Activated B cell treated with CpG ODN at 0.5 μM for 24 hours (primary cell): ENCODE data around the gene XPO5. TPM values are rescaled to one million over a fixed set of nuclear protein-coding genes. Genes with fewer than 3 reads are reported as not detected.

ENCODE experiments used
- ATAC-seq: fragments of 200-7000 bp; cut with Tn5 transposase; one replicate; pipeline ENCODE4 v1.10.0; 2021; ENCODE audit warnings: low read depth, mild to moderate bottlenecking, moderate library complexity
- CTCF ChIA-PET: fragments of 350-600 bp; sonication (Branson Sonifier 250); formaldehyde crosslinking; loops from one replicate; lab custom pipeline; 2021; ENCODE audit warnings: antibody characterized with exemption; lab: Charles Lee
- POLR2A ChIA-PET: fragments of 350-600 bp; sonication (Branson Sonifier 250); formaldehyde crosslinking; loops from one replicate; lab custom pipeline; 2021; ENCODE audit warnings: antibody characterized with exemption; lab: Charles Lee
- DNase-seq: peaks from one replicate; pipeline ENCODE4 v3.0.0; 2022
- H3K27ac Mint-ChIP-seq: one replicate; pipeline ENCODE4 v1.8.0; 2020; ENCODE audit warnings: mixed read lengths
- H3K27me3 Mint-ChIP-seq: one replicate; pipeline ENCODE4 v1.8.0; 2021; ENCODE audit warnings: mixed read lengths
- H3K36me3 Mint-ChIP-seq: one replicate; pipeline ENCODE4 v1.8.0; 2021; ENCODE audit warnings: low read depth, mixed read lengths
- H3K4me1 Mint-ChIP-seq: one replicate; pipeline ENCODE4 v1.8.0; 2021; ENCODE audit warnings: mixed read lengths
- H3K4me3 Mint-ChIP-seq: one replicate; pipeline ENCODE4 v1.8.0; 2020; ENCODE audit warnings: mild to moderate bottlenecking, mixed read lengths
- H3K9me3 Mint-ChIP-seq: one replicate; pipeline ENCODE4 v1.8.0; 2020; ENCODE audit warnings: mixed read lengths
- CTCF ChIP-seq: fragments of 200-600 bp; IDR thresholded peaks from one replicate; pipeline ENCODE4 v1.8.0; 2022; ENCODE audit warnings: antibody characterized with exemption, mild to moderate bottlenecking
- intact Hi-C: fragments of 100-400 bp; cut with micrococcal nuclease; formaldehyde crosslinking; loops from one replicate; pipeline ENCODE4 v1.15.1; 2024
- total RNA-seq: library from RNA; stranded (reverse); gene quantifications from 2 replicates; pipeline ENCODE4 v1.2.3, GENCODE V29; 2022

XPO5 gene
- total RNA-seq, 1 donor from 2014 or later = 59.4 TPM

- intact Hi-C loops = no loop called here
- TF ChIP-seq CTCF = no peak
- ChIA-PET CTCF (interaction anchor here (1.0 to 1.4 kb wide), 2 partner anchors 10 to 43 kb away, joined by 7 read pairs; no protein-coding TSS in a partner anchor), POLR2A (interaction anchor here (0.8 to 1.1 kb wide), 2 partner anchors 21 to 303 kb away, joined by 3 to 4 read pairs; partner anchors contain the start of genes POLR1C and YIPF3)
- DNase-seq (no peak), ATAC-seq (peak; percentile 60)
- Mint-ChIP-seq H3K9me3 (no peaks in the 10 kb centered on the region), H3K36me3 (peaks cover 50% of the 10 kb centered on the region), H3K27me3 (no peaks in the 10 kb centered on the region), H3K4me3 (no peak overlapping the region), H3K4me1 (peaks cover 7% of the 10 kb centered on the region), H3K27ac (no peak overlapping the region)
Measured at GRCh38 chr6:43496370-43497128, 79.3 kb downstream of the XPO5 start.

GRCh38 chr6:43495409-43495941, 80.4 kb downstream of the XPO5 start:
- ChIA-PET CTCF (interaction anchor here (1.9 kb wide), 1 partner anchor 39 kb away, joined by 4 read pairs; no protein-coding TSS in a partner anchor), POLR2A (no interaction called here)
- Mint-ChIP-seq H3K9me3 (no peaks in the 10 kb centered on the region), H3K4me1 (peaks cover 7% of the 10 kb centered on the region), H3K36me3 (peaks cover 41% of the 10 kb centered on the region), H3K4me3 (no peak overlapping the region), H3K27me3 (no peaks in the 10 kb centered on the region), H3K27ac (no peak overlapping the region)
- DNase-seq = no peak
- ATAC-seq = no peak
- no peak for TF ChIP-seq CTCF
- intact Hi-C loops = no loop called here

- CTCF ChIA-PET = interaction anchor here (1.9 kb wide), 1 partner anchor 38 kb away, joined by 4 read pairs; no protein-coding TSS in a partner anchor
- H3K27ac Mint-ChIP-seq = no peak overlapping the region
- no peaks in the 10 kb centered on the region for H3K9me3 Mint-ChIP-seq
- POLR2A ChIA-PET = interaction anchor here (0.7 kb wide), 1 partner anchor 17 kb away, joined by 3 read pairs; the partner anchor contains the start of gene TJAP1
- H3K4me1 Mint-ChIP-seq = peaks cover 7% of the 10 kb centered on the region
- peaks cover 41% of the 10 kb centered on the region for H3K36me3 Mint-ChIP-seq
- no peak for ATAC-seq
- no peak overlapping the region for H3K4me3 Mint-ChIP-seq
- no peaks in the 10 kb centered on the region for H3K27me3 Mint-ChIP-seq
- no peak for DNase-seq
- intact Hi-C loops = no loop called here
- TF ChIP-seq CTCF = no peak
Measured at GRCh38 chr6:43494766-43495165, 81.1 kb downstream of the XPO5 start.

- Mint-ChIP-seq H3K27me3 (no peaks in the 10 kb centered on the region), H3K4me3 (no peak overlapping the region), H3K9me3 (no peaks in the 10 kb centered on the region), H3K36me3 (peaks cover 37% of the 10 kb centered on the region), H3K27ac (no peak overlapping the region), H3K4me1 (peaks cover 7% of the 10 kb centered on the region)
- TF ChIP-seq CTCF = no peak
- CTCF ChIA-PET = interaction anchor here (1.0 to 1.9 kb wide), 3 partner anchors 12 to 38 kb away, joined by 3 to 5 read pairs (median 4); no protein-coding TSS in a partner anchor
- POLR2A ChIA-PET = interaction anchor here (0.7 kb wide), 1 partner anchor 17 kb away, joined by 3 read pairs; the partner anchor contains the start of gene TJAP1
- intact Hi-C loops = no loop called here
- DNase-seq = no peak
- no peak for ATAC-seq
Measured at GRCh38 chr6:43494321-43494720, 81.5 kb downstream of the XPO5 start.

- no peak overlapping the region for H3K4me3 Mint-ChIP-seq
- intact Hi-C loops = no loop called here
- ChIA-PET CTCF (interaction anchor here (1.0 to 1.3 kb wide), 2 partner anchors 12 to 14 kb away, joined by 3 to 5 read pairs; no protein-coding TSS in a partner anchor), POLR2A (no interaction called here)
- TF ChIP-seq CTCF = no peak
- H3K36me3 Mint-ChIP-seq = peaks cover 37% of the 10 kb centered on the region
- peaks cover 7% of the 10 kb centered on the region for H3K4me1 Mint-ChIP-seq
- DNase-seq = no peak
- no peaks in the 10 kb centered on the region for H3K9me3 Mint-ChIP-seq
- H3K27ac Mint-ChIP-seq = no peak overlapping the region
- H3K27me3 Mint-ChIP-seq = no peaks in the 10 kb centered on the region
- no peak for ATAC-seq
Measured at GRCh38 chr6:43493833-43494232, 82.0 kb downstream of the XPO5 start.
